AG04450 (cell line): ENCODE measurements around the gene KTN1. TPM values are rescaled to one million over a fixed set of nuclear protein-coding genes. Genes with fewer than 3 reads are reported as not detected.

ENCODE experiments used
- CTCF ChIA-PET: fragments of 300-600, 350-600 bp; formaldehyde crosslinking; extraction: SDS; loops from one replicate; lab custom pipeline; 2022; ENCODE audit warnings: antibody characterized with exemption, inconsistent platforms; lab: Charles Lee
- POLR2A ChIA-PET: fragments of 350-600 bp; formaldehyde crosslinking; extraction: SDS; loops from one replicate; lab custom pipeline; 2021; ENCODE audit warnings: antibody characterized with exemption, inconsistent platforms; lab: Yijun Ruan, JAX
- DNase-seq: peaks from one replicate; pipeline ENCODE4 v3.0.0-alpha.2; 2011; ENCODE audit warnings: low read depth, low spot score
- H3K27ac ChIP-seq: one replicate; pipeline ENCODE4 v1.5.1; 2012; ENCODE audit warnings: low read depth, low read length, control low read depth
- H3K27me3 ChIP-seq: one replicate; pipeline ENCODE4 v1.6.0; 2012; ENCODE audit warnings: low read length; ENCODE audit not compliant: control insufficient read depth, insufficient read depth
- H3K4me3 ChIP-seq: 2 replicates; pipeline ENCODE4 v1.5.1; 2011; ENCODE audit warnings: mild to moderate bottlenecking, low read depth, low read length, control low read depth
- H3K9me3 ChIP-seq: 2 replicates; pipeline ENCODE4 v1.5.1; 2012; ENCODE audit warnings: low read length; ENCODE audit not compliant: control insufficient read depth, insufficient read depth
- CTCF ChIP-seq: IDR thresholded peaks from 2 replicates; pipeline ENCODE4 v1.5.1; 2011; ENCODE audit warnings: low read depth, low read length, control low read depth, inconsistent platforms
- polyA plus RNA-seq: library from polyadenylated mRNA; depleted of rRNA; stranded (reverse); fragments of >200 nt; gene quantifications from 2 replicates; pipeline ENCODE4 v1.2.3, GENCODE V29; 2011

The KTN1 gene
- polyA plus RNA-seq, 1 experiment: 129 TPM

DNA sequence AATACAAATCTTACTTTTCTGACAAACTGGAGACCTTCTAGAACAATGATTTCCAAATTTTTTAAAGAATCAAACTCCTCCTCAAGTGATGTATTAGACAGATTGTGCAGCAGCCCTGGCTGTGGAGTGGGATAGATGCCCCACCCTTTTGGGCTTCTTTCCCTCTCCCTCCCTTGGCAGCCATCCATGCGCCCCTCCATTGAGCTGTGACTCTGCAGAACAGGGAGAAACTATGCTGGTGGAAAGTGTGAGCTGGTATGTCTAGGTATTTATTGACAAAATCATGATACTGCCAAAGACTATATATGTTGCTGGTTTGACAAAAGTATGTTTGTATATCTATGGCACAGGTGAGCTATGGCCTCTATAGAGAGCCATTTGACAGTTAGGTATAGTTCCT lies 138.5 kb downstream of the KTN1 start:
- no peak overlapping the region for H3K4me3 ChIP-seq
- H3K27me3 ChIP-seq: no peaks in the 10 kb centered on the region
- POLR2A ChIA-PET: no interaction called here
- H3K27ac ChIP-seq: no peak overlapping the region
- DNase-seq: no peak
- no peaks in the 10 kb centered on the region for H3K9me3 ChIP-seq
- no peak for TF ChIP-seq CTCF
- CTCF ChIA-PET: interaction anchor here (0.9 kb wide), 1 partner anchor 13 kb away, joined by 3 read pairs; no protein-coding TSS in a partner anchor

GRCh38 chr14:55720796-55721195 lies 140.8 kb downstream of the KTN1 start:
- ChIA-PET POLR2A (no interaction called here), CTCF (no interaction called here)
- TF ChIP-seq CTCF: no peak

DNA sequence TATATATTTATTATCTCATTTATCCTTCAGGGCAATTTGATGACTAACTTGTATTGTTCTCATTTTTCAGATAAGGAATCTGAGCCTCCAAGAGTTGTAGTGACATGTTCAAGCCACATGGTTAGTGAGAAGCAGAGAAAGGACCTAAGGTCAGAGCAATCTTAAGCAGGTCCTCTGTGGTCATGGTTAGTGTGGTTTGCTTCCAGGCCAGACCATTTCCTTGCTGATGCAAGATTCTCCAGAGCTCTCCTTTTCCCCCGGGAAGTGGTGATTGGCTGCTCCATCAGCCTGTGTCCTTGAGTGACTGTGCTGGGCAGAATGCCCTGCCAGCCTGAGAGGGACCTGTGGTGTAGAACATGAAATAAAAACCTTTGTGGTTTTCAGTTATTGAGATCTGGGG lies 141.3 kb downstream of the KTN1 start:
- Histone ChIP-seq H3K27ac (no peak overlapping the region), H3K9me3 (no peaks in the 10 kb centered on the region), H3K4me3 (no peak overlapping the region), H3K27me3 (no peaks in the 10 kb centered on the region)
- no peak for DNase-seq
- no peak for TF ChIP-seq CTCF
- ChIA-PET POLR2A (no interaction called here), CTCF (no interaction called here)

More at GRCh38 chr14:55720796-55721195, 140.8 kb downstream of the KTN1 start:
- H3K9me3 ChIP-seq: no peaks in the 10 kb centered on the region
- DNase-seq: no peak
- H3K27me3 ChIP-seq: no peaks in the 10 kb centered on the region
- H3K4me3 ChIP-seq: no peak overlapping the region
- H3K27ac ChIP-seq: no peak overlapping the region

DNA sequence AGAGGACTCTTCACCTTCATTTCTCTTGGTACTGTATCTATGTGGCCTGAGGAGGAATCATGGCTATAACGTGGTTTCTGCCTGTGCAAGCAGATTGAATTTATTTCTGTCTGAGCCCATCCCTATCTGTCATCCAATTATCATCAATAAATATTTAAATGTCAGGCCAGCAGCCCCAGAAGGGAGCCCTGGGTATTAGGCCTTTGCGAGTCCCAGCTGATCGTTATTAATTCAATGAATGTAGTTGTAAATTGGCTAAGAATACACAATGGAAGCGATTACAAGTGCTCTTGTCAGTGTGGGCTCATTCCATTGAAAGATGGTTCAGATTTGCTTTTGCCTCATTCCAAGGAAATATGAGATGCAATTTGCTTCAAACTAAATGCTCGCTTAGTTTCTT lies 142.0 kb downstream of the KTN1 start:
- DNase-seq: no peak
- POLR2A ChIA-PET: no interaction called here
- Histone ChIP-seq H3K9me3 (no peaks in the 10 kb centered on the region), H3K4me3 (no peak overlapping the region), H3K27me3 (no peaks in the 10 kb centered on the region), H3K27ac (no peak overlapping the region)
- CTCF ChIA-PET: interaction anchor here (0.7 kb wide), 1 partner anchor 81 kb away, joined by 3 read pairs; no protein-coding TSS in a partner anchor
- no peak for TF ChIP-seq CTCF

- ChIA-PET POLR2A (no interaction called here), CTCF (interaction anchor here (0.5 to 2.8 kb wide), 4 partner anchors 9 to 1034 kb away, joined by 3 to 12 read pairs (median 4); no protein-coding TSS in a partner anchor)
- H3K27me3 ChIP-seq: no peaks in the 10 kb centered on the region
- no peak overlapping the region for H3K27ac ChIP-seq
- no peaks in the 10 kb centered on the region for H3K9me3 ChIP-seq
- no peak for DNase-seq
- H3K4me3 ChIP-seq: no peak overlapping the region
- TF ChIP-seq CTCF: no peak
Observed at GRCh38 chr14:55724736-55725135, 144.7 kb downstream of the KTN1 start.
